HTERT RPE-1 (cell line): ENCODE results near the gene MFSD2A.
"Not testable (repeated sequence)": the region's sequence is repeated elsewhere in the genome, so short reads cannot be mapped to it uniquely, and the experiment has no call there.

Experiments used
- in situ Hi-C: fragments of 300-500 bp; cut with MboI; formaldehyde crosslinking; loops from 4 replicates; pipeline ENCODE4 v1.14.3; 2020; ENCODE audit warnings: low sequenced_read_pairs

The MFSD2A gene

GRCh38 chr1:39965044-39965443 is 10.1 kb downstream of the MFSD2A start:
- in situ Hi-C loops = no loop called here

GRCh38 chr1:39969048-39969447 is 14.1 kb downstream of the MFSD2A start:
- in situ Hi-C loops = no loop called here

DNA sequence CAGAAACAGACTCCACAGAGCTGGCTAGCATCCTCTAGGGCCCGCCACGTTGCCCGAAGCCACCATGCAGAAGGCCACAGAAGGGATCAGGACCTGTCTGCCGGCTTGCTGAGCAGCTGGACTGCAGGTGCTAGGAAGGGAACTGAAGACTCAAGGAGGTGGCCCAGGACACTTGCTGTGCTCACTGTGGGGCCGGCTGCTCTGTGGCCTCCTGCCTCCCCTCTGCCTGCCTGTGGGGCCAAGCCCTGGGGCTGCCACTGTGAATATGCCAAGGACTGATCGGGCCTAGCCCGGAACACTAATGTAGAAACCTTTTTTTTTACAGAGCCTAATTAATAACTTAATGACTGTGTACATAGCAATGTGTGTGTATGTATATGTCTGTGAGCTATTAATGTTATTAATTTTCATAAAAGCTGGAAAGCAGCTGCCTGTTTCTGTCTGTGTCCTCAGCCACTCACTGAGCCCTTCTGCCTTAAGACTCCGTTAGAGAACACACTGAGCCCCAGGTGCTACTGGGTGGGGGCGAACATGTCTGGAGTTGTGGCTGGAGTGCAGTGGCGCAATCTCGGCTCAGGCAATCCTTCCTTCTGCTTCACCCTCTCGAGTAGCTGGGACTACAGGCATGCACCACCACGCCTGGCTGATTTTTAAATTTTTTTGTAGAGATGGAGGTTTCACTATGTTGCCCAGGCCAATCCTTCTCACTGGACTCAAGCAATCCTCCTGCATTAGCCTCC is 14.8 kb downstream of the MFSD2A start:
- in situ Hi-C loops = no loop called here

GRCh38 chr1:39970274-39970673 is 15.3 kb downstream of the MFSD2A start:
- in situ Hi-C loops = no loop called here

- in situ Hi-C loops = no loop called here
Observed at GRCh38 chr1:39971138-39971537, 16.2 kb downstream of the MFSD2A start.

- in situ Hi-C loops = no loop called here
Observed at GRCh38 chr1:39973503-39974135, 18.7 kb downstream of the MFSD2A start.

DNA sequence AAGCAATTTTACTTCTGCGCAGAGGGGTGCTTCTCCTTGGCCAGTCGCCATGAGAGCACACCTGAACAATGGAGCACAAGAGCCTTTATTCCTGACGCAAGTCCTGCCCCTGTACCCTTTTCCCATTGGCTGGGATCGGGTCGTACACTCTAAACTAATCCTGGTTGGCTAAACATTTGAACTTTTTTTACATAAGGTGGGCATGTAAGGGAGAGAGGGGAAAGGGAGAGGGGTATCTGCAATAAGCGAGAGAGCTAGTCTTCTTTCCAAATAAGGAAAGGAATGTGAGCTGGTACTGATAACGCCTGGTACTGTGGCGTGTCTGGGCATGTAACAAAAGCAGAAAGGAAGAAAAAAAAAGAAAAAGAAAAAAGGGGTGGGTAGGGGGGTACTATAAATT is 21.8 kb downstream of the MFSD2A start:
- in situ Hi-C loops = no loop called here

DNA sequence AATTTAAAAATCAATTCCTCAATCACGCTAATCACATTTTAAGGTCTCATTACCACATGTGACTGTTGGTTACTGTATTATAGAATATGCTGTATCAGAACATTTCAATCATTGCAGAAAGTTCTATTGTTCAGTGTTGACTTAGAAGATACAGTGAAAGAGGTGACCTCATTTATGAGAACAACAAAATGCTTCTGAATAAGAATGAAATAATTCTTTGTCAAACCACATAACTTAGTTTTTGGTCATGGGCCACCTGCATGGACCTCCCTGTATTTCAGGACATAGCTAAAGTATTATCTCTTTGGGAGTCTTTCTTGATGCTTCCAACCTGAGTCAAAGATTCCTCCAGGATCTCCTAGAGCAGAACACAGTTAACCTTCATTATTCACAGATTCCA is 22.3 kb downstream of the MFSD2A start:
- in situ Hi-C loops = no loop called here

DNA sequence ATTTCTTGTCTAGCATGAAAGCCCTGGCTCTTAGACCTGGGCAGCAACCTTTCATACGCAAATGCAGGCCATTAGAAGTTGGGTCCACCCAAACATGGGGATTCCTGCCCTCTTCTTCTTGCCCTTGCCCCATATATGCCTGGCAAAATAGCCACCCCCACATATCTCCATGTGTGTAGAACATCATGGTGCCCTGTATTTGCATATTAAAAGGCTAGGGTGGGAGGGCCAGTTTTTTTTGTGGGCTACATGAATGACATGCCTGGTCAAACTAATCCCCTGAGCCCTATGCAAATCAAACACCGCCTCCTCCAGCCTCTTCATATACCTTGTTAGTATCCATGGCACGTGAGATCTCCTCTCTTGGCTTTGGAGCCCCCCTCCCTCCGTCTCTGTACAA is 24.7 kb downstream of the MFSD2A start:
- in situ Hi-C loops = no loop called here

DNA sequence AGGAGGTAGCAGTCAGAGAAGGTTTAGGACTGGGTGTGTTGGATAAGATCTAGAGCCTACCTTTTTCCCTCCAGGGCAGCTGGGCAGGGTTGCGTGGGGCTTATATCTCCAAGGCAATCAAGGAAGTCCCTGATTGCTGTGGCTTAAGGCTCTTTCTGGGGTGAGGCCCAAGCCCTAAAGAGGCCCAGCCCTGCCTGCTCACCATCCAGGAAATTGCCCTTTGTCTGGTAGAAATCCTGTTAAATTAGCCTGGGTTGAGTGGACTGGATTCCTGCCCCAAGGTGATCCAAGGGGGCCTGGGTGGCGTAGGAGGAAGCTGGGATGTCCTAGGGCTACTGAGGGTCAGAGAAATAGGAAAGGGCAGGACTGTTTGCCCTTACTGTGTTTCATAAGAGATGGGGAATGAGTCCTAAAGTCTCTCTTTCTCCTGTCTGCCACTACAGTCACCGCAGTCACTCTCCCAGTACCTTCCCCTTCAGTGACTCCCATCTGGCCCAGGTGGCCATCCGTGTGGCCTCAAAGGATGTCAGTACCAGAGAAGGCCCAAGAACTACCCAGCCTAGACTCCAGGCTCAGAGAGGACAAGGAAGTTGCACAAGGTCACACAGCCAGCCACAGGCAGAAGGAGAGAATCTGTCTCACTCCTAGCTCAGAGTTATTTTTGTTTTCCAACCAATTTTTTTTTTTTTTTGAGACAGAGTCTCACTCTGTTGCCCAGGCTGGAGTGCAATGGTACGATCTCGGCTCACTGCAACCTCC is 25.8 kb downstream of the MFSD2A start:
- in situ Hi-C loops = no loop called here

- in situ Hi-C loops = no loop called here
Observed at GRCh38 chr1:39981385-39981784, 26.4 kb downstream of the MFSD2A start.

- in situ Hi-C loops = no loop called here
Observed at GRCh38 chr1:39981945-39982344, 27.0 kb downstream of the MFSD2A start.

DNA sequence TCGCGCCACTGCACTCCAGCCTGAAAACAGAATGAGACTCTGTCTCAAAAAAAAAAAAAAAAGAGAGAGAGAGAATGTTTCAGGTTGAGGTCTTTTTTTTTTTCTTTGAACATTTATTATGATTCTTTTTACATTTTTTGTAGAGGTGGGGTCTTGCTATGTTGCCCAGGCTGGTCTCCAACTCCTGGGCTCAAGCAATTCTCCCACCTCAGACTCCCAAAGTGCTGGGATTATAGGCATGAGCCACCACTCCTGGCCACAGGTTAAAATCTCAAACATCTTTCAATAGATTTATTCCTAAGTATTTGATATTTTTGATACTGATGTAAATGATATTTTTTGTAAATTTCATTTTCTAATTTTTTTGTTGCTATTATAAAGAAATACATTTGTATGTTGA is 29.5 kb downstream of the MFSD2A start:
- in situ Hi-C loops = not testable (repeated sequence)

DNA sequence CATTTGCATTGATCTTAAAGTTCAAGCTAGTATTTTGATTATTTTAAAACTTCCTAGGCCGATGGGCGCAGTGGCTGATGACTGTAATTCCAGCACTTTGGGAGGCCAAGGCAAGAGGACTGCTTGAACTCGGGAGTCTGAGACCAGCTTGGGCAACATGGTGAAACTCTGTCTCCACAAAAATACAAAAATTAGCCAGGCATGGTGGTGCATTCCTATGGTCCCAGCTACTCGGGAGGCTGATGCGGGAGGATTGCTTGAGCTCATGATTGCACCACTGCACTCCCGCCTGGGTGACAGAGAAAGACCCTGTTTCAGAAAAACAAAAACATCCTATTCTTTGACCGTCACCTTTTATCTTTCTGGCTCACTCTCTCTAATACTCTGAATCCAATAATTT is 30.0 kb downstream of the MFSD2A start:
- in situ Hi-C loops = no loop called here

DNA sequence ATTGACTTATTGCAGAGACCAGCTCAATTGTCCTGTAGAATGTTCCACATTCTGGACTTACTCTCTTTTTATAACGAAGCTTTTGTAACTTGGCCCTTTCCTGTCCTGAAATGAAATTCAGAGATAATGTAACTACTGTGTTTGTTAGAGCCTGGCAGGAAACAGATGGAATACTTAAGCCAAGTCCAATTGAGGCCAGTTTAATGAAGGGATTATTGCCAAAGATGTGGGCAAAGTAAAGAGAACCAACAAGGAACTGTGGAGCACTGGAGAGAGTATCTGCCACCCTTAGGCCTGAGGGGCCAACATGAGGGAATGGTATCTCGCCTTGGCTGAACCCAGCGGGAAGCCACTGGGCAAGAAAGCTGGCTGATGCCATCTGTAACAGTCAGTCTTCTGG is 32.9 kb downstream of the MFSD2A start:
- in situ Hi-C loops = no loop called here

DNA sequence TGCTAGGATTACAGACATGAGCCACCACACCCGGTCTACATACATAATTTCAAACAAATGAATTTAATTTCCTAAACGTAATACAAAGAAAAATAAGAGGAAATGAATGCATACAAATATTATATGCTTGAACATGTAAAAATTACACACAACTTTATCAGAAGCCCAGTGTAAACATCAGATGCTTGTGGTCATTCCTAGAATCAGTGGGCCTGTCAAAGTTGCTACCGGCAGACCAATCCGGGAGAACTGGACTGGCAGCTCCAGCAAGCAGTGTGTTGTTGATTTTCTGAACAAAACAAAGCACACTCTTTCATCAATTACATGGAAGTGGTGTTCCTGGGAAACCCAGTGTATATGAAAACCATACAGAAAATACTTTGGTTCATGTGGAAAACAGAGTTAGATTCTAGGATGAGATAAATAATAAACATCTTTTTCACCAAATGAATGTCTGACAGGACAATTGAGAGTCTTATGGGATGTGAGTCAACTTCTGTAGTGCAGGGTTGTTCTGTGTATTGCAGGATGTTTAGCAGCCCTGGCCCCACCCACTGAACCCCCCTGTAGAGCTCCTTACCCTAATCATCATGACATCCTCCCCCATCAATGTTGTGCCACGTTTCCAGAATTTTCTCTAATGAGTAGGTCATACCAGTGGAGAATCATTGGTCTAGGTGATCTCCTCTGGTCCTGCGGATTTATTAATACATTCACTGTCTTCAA is 33.8 kb downstream of the MFSD2A start:
- in situ Hi-C loops = no loop called here

- in situ Hi-C loops = no loop called here
Observed at GRCh38 chr1:39990428-39990827, 35.5 kb downstream of the MFSD2A start.

GRCh38 chr1:39992234-39992633 is 37.3 kb downstream of the MFSD2A start:
- in situ Hi-C loops = no loop called here

DNA sequence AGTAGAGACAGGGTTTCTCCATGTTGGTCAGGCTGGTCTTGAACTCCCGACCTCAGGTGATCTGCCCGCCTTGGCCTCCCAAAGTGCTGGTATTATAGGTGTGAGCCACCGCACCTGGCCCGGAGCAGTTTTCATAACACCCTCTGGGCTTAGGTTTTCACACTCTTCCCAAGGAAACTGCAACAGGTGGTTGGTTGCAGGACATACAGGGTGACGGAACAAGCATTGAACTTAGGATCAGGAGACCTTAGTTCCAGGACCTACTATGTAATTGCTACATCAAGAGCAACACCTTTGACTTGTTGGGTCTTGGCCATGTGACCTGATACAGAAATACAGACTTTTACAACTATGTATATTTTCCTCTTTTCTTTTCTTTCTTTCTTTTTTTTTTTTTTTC is 37.9 kb downstream of the MFSD2A start:
- in situ Hi-C loops = no loop called here

DNA sequence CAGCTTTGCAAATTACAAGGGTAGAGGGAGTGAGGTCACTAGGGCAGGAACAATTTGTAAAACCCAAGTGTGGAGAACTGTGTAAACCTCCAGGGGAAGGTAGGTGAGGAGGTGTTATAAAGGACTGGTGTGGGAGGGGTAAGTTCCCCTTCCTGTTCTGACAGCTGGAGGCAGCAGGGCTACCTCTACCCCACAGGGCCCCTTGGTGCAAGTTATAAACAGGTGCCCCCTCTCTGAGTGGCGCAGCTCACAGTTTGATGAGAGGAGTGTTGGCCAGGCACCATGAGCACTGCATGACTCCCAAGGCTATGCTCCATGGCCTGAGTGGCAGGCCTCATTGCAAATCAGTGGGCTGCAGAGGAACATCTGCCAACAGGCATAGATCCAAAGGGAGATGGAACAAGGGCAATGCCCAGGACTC is 41.0 kb downstream of the MFSD2A start:
- in situ Hi-C loops = no loop called here

- in situ Hi-C loops = no loop called here
Observed at GRCh38 chr1:39996396-39997004, 41.6 kb downstream of the MFSD2A start.
